ENCODE data around the gene NT5DC1. TPM values are rescaled to one million over a fixed set of nuclear protein-coding genes. Genes with fewer than 3 reads are reported as not detected.

NT5DC1 gene
- polyA plus RNA-seq, 1 experiment = 23.2 TPM

DNA sequence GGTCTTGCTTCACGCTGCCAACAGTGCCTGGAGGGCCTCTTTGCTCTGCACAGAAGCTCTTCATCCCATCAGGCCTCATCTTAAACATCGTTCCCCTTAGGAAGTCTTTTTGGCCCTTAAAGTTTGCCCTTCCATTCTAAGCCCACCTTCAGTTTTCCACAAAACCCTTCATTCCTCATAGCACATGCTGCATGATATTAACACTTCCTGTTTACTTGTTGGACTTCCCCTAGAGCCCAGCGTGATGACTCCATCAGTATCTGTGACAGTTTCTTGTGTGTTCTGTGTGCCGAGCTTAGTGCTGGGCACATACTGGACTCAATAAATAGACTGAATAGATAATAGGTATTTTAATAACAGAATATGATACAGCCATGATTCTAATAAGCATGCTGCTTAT, 2.2 kb downstream of the NT5DC1 start:
- no peak overlapping the region for H3K4me3 ChIP-seq (ENCODE audit: low read depth, low read length)

DNA sequence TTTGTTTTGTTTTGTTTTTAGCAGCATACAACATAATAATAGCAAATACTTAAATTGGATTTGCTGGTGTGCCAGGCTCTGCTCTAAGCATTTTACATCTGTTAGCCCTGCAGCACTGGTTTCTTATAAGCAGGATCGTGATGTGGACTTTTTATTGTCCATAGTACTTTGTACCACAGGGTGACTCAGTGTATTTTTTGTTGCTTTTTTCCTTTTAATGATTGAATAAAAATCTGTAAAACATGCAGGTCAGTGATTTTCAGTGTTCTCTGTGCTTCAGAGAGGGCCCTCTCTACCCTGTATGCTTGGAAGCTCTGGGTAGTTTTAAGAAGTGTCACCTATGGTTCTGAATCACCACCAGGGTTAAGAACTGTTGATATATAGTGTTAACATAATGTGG, 4.0 kb downstream of the NT5DC1 start:
- ChIA-PET POLR2A (no interaction called here), CTCF (interaction anchor here (2.8 kb wide), 1 partner anchor 11 kb away, joined by 8 read pairs; no protein-coding TSS in a partner anchor)
- H3K27me3 ChIP-seq (ENCODE audit: control insufficient read depth, insufficient read depth, low read length) = no peaks in the 10 kb centered on the region
- H3K9me3 ChIP-seq (ENCODE audit: control insufficient read depth, insufficient read depth, low read length) = no peaks in the 10 kb centered on the region; the same call in 1 of the 2 replicates
- no peak overlapping the region for H3K27ac ChIP-seq (ENCODE audit: low read depth, low read length)
- TF ChIP-seq, protein P1, sequence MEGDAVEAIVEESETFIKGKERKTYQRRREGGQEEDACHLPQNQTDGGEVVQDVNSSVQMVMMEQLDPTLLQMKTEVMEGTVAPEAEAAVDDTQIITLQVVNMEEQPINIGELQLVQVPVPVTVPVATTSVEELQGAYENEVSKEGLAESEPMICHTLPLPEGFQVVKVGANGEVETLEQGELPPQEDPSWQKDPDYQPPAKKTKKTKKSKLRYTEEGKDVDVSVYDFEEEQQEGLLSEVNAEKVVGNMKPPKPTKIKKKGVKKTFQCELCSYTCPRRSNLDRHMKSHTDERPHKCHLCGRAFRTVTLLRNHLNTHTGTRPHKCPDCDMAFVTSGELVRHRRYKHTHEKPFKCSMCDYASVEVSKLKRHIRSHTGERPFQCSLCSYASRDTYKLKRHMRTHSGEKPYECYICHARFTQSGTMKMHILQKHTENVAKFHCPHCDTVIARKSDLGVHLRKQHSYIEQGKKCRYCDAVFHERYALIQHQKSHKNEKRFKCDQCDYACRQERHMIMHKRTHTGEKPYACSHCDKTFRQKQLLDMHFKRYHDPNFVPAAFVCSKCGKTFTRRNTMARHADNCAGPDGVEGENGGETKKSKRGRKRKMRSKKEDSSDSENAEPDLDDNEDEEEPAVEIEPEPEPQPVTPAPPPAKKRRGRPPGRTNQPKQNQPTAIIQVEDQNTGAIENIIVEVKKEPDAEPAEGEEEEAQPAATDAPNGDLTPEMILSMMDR (IDR thresholded peaks at IDR 0.05; ENCODE audit: low read depth, low read length) = no peak
- no peak overlapping the region for H3K4me3 ChIP-seq (ENCODE audit: low read depth, low read length)
- DNase-seq (ENCODE audit: low read depth, low spot score) = no peak

More for the DNA sequence above, 2.2 kb downstream of the NT5DC1 start:
- ChIA-PET CTCF (interaction anchor here (0.6 to 3.6 kb wide), 4 partner anchors 10 to 114 kb away, joined by 3 to 34 read pairs (median 16); no protein-coding TSS in a partner anchor), POLR2A (no interaction called here)
- no peak for DNase-seq (ENCODE audit: low read depth, low spot score)
- Histone ChIP-seq H3K9me3 (ENCODE audit: control insufficient read depth, insufficient read depth, low read length) (no peaks in the 10 kb centered on the region; the same call in 1 of the 2 replicates), H3K27ac (ENCODE audit: low read depth, low read length) (no peak overlapping the region), H3K27me3 (ENCODE audit: control insufficient read depth, insufficient read depth, low read length) (no peaks in the 10 kb centered on the region)
- TF ChIP-seq, protein P1 (IDR thresholded peaks at IDR 0.05; ENCODE audit: low read depth, low read length) = no peak

DNA sequence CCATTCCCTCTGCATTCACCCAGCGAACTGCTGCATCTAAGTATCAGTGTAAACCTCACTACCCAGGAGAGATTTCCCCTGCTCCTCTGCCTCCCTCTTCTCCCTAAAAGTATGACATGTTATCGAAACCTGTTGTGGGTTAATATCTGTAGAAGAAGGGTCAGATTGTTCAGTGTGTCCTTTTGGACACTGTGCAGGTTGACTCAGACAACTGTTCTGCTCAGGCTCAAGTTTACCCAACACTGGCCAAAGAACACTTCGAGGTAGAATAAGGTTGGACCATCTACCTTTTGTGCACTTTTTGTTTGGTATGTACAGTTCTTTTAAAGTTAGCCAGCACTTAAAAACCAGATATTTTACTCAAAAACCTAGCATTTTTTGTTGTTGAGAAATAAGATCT, 4.6 kb downstream of the NT5DC1 start:
- POLR2A ChIA-PET = no interaction called here
- CTCF ChIA-PET = interaction anchor here (0.6 to 2.8 kb wide), 4 partner anchors 9 to 96 kb away, joined by 6 to 15 read pairs (median 8); no protein-coding TSS in a partner anchor
- no peak for DNase-seq (ENCODE audit: low read depth, low spot score)
- no peaks in the 10 kb centered on the region; the same call in 1 of the 2 replicates for H3K9me3 ChIP-seq (ENCODE audit: control insufficient read depth, insufficient read depth, low read length)
- TF ChIP-seq, protein P1 (IDR thresholded peaks at IDR 0.05; ENCODE audit: low read depth, low read length) = no peak
- no peaks in the 10 kb centered on the region for H3K27me3 ChIP-seq (ENCODE audit: control insufficient read depth, insufficient read depth, low read length)
- no peak overlapping the region for H3K4me3 ChIP-seq (ENCODE audit: low read depth, low read length)
- H3K27ac ChIP-seq (ENCODE audit: low read depth, low read length) = no peak overlapping the region

DNA sequence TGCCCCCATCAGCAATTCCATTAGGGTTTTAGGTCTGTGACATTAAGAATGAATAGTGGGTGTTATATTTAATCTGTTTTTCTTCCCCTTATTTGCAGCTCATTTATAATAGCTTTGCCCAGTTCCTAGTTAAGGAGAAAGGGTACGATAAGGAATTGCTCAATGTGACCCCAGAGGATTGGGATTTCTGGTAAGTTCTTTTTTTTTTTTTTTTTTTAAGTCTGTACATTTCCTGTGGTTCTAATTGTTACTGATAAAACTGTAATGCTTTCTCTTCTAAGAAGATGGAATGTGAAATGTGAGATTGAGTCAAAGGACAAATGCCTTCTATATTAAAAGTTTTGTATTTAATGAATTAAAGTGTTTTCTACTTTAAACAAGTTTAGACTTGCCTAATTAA, 5.5 kb downstream of the NT5DC1 start:
- ChIA-PET CTCF (interaction anchor here (0.6 to 2.8 kb wide), 5 partner anchors 9 to 906 kb away, joined by 3 to 15 read pairs (median 7); no protein-coding TSS in a partner anchor), POLR2A (interaction anchor here (0.7 kb wide), 2 partner anchors 105 to 145 kb away, joined by 3 to 4 read pairs; no protein-coding TSS in a partner anchor)
- no peaks in the 10 kb centered on the region for H3K27me3 ChIP-seq (ENCODE audit: control insufficient read depth, insufficient read depth, low read length)
- TF ChIP-seq, protein P1 (IDR thresholded peaks at IDR 0.05; ENCODE audit: low read depth, low read length) = no peak
- no peak for DNase-seq (ENCODE audit: low read depth, low spot score)
- no peaks in the 10 kb centered on the region; the same call in 1 of the 2 replicates for H3K9me3 ChIP-seq (ENCODE audit: control insufficient read depth, insufficient read depth, low read length)
- H3K27ac ChIP-seq (ENCODE audit: low read depth, low read length) = no peak overlapping the region
- H3K4me3 ChIP-seq (ENCODE audit: low read depth, low read length) = no peak overlapping the region

DNA sequence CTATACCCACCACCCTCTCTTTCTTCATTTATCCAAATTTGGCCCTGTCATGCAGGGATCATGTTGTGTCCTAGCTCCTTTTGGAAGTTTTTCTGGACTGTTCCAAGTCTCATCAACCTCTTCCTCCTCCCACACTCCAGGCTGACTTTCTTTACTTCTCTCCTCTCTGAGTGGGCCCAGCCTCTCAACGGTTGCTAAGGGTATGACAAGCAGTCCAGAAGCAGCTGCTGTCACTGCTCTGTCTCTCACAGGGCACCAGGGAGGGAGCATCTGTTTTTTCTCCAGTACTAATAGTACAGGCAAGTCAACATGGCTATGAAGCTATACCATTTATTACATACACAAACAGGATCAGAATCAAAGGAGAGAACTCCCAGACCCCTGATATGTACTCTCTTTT, 8.2 kb downstream of the NT5DC1 start:
- TF ChIP-seq, protein P1 (IDR thresholded peaks at IDR 0.05; ENCODE audit: low read depth, low read length) = no peak
- POLR2A ChIA-PET = no interaction called here
- Histone ChIP-seq H3K27ac (ENCODE audit: low read depth, low read length) (no peak overlapping the region), H3K27me3 (ENCODE audit: control insufficient read depth, insufficient read depth, low read length) (no peaks in the 10 kb centered on the region), H3K4me3 (ENCODE audit: low read depth, low read length) (no peak overlapping the region), H3K9me3 (ENCODE audit: control insufficient read depth, insufficient read depth, low read length) (no peaks in the 10 kb centered on the region)
- CTCF ChIA-PET = interaction anchor here (0.6 to 2.2 kb wide), 4 partner anchors 8 to 548 kb away, joined by 5 to 12 read pairs (median 5); no protein-coding TSS in a partner anchor
- DNase-seq (ENCODE audit: low read depth, low spot score) = no peak
